HG03064 (cell line): ENCODE data around the gene ZSCAN29.
"Not testable (repeated sequence)": the region's sequence is repeated elsewhere in the genome, so short reads cannot be mapped to it uniquely, and the experiment has no call there.

Experiments used
- ATAC-seq: cut with Tn5 transposase; IDR thresholded peaks from one replicate; pipeline ENCODE4 v1.9.1; 2021; ENCODE audit warnings: low read depth; ENCODE audit not compliant: unreplicated experiment

The ZSCAN29 gene

DNA sequence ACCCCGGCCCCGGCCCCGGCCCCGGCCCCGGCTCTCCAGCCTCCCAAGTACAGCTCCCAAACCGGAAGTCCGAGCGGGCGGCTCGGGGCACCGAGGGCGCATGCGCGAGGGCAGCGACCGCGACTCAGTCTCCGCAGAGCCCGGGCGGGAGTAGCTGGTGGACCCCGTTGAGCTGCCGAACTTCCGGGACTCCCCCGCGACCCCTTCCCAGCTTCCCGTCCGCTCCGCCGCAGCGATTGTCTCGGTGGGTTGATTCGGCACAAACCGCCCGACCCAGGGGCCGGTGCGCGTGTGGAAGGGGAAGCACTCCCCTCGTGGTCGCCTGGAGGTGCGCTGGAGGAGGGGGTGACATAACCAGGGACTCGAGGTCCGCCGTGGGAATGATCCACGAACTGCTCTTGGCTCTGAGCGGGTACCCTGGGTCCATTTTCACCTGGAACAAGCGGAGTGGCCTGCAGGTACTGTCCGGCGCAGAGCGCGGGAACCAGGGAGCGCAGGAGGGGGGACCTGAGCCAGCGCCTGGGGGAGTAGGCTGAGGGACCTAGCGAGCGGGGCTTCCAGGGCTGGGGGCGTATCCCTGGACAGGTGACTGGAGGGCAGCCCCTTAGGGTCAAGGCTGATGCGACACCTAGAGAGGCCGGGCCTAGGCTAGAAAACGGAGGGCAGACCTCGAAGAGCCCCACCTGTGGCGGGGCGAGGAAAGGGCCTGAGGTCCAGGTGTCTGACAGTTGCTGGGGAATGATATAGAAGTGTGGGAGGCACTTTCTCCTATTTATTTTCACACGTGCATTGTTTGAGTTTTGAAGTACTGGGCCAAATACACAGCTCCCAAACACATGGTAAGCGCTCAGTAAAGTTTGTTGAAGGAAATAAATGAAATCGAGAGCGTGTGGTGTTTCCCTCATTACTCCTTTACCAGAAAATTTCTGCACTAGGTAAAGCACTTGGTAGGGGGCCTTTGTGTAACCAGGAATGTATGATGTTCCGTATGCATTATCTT, at the start of gene ZSCAN29, which contains the start of gene TUBGCP4:
ZSCAN29 (minus strand) TSS at position 69 of the 1,000 bp plus-strand sequence. CDS start 1,130 bp downstream, outside the sequence.
TUBGCP4 (plus strand) TSS at position 127 of the 1,000 bp plus-strand sequence; CDS start at position 381, 254 bp downstream.
- no peak for ATAC-seq

DNA sequence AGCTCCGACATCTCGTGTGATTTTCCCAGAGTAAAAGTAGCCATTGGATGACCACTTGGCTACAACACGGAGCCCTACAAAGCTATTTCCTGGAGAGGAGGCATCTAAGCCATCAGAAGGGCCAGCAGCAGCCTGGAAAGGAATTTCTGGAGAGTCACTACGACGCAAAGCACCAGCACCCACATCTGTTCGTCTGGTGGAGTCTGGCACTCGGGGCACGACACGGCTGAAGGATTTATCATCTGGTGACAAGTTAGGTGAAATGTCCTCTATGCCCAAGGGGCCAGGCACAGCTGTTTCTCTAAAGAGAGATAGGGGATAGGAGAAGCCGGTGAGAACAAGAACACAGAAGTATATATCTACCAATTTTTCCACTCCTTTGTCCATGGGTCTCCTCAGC, 49.6 kb upstream of the ZSCAN29 start:
- no peak for ATAC-seq

DNA sequence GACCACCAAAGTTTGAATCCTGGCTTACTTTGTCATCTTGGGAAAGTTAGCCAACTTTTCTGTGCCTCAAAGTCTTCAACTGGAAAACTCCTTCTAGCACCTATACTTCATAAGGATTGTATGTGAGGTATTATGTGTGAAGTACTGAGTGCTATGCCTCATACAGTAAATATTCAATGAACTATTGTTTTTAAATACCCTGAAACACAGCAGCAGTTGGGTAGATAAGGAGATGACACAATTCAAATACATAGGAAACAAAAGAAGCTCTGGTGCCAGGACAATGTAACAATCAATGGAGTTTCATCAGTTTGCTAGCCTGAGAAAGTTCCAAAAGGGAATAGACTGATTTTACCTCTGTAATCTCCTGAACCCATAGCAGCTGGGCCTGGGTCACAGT, 43.4 kb upstream of the ZSCAN29 start:
- ATAC-seq = no peak

DNA sequence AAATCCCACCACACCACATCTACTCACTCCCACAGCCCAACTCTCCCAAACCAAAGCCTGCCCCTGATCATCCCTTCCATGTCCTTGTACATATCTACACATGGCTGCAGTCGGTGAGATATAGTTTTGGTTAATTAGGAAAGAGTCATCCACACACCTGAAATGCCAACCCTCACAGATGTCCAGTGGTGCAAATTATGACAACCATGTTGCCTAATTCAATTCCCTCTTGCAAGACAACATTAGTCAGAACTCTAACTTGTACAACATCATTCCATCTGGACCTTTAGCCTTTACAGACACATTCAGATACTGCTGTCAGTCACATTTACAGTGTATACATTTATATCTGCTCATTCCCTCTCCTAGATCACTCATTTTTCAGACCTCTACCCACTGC, 41.3 kb upstream of the ZSCAN29 start:
- no peak for ATAC-seq

DNA sequence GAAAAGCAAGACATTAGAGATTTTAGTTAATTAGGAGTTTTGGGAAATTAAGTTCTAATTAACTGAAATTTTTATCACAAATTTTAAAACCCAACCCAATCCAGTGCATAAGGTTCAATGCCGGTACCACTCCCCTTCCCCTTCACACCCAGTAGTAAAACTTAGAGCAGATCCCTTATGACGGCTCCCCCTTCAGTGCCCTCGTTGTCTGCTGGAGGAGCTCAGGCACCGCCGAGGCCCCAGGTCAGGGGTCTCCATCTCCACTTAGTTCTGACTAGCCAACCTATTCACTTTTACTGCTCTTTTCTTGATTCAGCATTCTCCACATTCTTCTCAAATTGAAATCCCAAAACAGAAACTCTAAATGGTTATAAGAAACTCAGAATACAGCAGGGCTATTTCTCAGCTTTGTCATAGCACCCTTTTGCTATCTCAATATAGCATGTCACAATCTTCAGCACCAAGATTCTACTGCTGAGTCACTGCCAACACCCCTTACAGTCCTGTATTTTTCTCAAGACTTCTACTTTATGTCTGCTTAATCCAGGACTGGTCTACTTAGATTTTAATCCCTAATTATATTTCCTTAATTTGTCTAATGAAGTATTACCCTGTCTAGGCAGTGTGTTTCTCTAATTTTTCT, 39.9 kb upstream of the ZSCAN29 start:
- no peak for ATAC-seq

DNA sequence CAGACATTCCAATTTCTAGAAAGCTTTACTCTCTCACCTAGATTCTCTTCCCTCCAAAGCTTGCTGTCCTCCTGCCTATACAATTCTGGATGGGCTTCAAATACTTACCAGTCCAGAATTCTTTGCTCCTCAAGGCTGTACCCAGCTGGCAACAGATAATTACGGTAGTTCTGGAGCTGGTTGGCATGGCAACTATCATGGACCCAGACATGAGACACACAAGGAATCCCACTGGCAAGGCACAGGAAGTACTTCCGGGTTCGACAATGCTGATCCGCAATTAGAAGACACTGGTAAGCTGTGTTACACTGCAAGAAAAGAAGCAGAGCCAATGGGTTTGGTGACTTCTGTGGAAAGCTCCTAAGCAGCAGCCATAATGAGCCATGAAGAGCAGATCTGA, 37.9 kb upstream of the ZSCAN29 start:
- no peak for ATAC-seq

DNA sequence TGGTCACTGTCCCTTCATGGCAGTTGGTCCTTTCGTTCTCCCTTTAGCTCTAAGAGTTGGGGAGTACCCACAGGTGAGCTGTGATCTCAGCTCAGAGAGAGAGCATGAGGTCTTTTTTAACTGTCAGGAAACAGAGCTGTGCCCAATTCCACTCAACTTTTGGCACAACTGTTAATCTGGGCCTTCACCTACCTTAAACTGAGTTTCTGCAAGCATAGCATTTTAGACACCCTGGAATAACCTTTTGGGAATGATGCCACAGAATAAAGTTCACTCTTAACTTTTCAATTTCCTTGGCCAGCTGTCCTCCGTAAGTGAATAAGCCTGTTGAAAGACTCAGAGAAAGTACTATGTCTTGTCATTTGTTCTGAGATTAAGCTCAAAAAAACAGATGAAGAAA, 36.0 kb upstream of the ZSCAN29 start:
- no peak for ATAC-seq

DNA sequence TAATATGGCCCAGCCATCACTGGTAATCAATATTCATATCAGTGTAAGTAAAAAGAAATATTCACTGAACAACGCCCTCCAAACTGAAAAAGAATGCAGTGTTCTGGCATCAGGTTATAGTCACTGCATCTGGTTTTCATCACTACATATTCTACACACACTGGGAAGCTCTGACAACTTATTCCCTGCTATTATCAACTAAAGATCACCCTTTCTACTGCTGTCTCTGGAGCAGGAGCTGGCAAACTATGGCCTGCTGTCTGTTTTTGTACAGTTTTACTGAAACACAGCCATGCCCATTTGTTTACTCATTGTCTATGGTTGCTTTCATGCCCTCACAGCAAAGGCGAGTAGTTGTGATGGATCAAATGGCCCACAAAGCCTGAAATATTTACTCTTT, 35.3 kb upstream of the ZSCAN29 start:
- ATAC-seq = no peak

DNA sequence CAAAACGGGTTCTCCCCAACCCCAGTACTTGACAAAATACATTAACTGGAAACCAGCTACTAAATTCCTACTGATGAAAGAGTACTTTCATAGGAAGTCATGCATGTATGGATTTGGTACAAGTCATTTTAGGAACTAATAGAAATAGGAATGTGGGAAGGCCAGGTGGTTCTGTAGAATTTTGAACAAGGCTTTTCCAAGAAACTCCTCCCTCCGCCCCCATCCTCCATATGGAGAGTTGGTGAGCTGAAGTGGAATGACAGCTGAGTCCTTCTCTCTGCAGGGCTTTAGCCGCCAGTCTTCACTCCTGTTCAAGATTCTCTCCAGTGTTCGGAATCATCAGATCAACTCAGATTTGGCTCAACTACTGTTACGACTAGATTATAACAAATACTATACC, 33.3 kb upstream of the ZSCAN29 start:
- ATAC-seq = no peak

DNA sequence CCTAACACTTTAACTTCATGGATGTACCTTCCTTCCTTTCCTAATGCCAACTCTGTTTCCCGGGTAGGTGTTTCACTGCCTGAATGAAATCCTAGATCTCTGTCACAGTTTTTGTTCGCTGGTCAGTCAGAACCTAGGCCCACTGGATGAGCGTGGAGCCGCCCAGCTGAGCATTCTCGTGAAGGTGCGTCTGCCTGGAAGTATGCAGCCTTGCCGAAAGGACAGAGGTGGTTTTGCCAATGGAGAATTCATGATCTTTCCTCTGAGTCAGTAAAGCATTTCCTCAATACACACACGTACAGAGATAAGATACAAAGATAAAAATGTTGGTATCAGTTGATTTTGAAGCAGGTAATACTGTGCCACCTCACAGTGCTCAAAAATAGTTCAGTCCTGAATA, 32.8 kb upstream of the ZSCAN29 start:
- ATAC-seq = no peak

DNA sequence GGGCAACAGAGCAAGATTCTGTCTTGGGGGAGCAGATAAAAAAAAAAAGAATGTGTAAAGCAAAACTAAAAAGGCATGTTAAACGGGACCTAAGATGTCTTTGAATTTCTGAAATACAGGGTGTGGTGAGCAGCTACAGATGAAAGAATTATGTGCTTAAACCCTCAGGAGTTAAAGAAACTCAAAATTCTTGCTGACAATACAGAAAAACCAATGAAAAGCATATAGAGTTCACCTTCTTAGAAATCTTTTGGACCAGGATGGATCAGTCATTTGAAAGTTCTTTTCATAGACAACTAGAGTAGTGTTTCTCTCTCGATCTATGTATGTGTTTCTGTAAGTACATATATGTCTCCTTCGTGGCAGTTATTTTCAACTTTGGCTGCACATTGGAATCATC, 31.4 kb upstream of the ZSCAN29 start:
- ATAC-seq = no peak

DNA sequence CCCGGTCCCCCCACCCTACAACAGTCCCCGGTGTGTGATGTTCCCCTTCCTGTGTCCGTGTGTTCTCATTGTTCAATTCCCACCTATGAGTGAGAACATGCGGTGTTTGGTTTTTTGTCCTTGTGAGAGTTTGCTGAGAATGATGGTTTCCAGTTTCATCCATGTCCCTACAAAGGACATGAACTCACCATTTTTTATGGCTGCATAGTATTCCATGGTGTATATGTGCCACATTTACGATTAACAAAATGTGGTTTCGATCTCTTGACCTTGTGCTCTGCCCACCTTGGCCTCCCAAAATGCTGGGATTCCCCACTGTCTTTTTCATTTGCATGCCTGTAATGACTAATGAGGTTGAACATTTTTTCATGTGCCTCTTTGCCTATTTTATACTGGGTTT, 22.7 kb upstream of the ZSCAN29 start:
- ATAC-seq = not testable (repeated sequence)

DNA sequence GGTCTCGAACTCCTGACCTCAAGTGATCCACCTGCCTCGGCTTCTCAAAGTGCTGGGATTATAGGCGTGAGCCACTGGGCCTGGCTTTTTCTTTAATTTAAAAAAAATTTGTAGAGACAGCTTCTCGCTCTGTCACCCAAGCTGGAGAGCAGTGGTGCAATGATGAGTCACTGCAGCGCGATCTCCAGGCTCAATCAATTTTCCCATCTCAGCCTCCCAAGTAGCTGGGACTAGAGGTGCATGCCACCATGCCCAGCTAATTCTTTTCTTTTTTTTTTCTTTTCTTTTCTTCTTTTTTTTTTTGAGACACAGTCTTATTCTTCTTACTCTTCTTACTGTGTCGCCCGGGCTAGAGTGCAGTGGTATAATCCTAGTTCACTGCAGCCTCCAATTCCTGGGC, 19.9 kb upstream of the ZSCAN29 start:
- no peak for ATAC-seq

DNA sequence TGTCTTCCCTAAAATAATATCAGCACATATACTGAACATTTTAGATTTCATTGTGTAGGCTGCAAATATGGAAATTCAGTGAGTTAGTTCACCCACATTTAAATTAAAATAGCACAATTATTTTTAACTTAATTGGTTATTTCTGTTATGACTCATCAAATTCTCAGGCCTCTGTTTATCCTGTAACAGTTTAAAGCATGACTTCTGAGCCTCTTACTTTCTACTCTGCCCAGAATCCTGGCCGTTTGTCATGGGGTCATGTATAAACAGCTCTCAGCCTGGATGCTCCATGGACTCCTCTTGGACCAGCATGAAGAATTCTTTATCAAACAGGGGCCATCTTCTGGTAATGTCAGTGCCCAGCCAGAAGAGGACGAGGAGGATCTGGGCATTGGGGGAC, 12.2 kb upstream of the ZSCAN29 start:
- ATAC-seq = no peak

DNA sequence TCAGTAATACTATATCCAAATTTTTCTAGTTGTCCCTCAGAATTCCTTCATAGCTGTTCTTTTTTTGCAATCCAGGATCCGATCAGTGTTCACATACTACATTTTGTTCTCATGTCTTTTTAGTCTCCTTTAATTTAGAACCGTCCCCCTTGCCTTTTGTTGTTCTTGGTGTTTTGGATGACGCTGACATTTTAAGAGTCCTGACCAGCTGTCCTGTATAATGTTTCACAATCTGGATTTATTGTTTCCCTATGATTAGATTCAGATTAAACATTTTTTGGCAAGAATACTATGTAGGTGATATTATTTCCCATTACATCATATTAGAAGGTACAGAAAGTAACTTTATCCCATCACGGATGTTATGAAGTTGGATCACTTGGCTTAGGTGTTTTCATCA, 11.5 kb upstream of the ZSCAN29 start:
- no peak for ATAC-seq

DNA sequence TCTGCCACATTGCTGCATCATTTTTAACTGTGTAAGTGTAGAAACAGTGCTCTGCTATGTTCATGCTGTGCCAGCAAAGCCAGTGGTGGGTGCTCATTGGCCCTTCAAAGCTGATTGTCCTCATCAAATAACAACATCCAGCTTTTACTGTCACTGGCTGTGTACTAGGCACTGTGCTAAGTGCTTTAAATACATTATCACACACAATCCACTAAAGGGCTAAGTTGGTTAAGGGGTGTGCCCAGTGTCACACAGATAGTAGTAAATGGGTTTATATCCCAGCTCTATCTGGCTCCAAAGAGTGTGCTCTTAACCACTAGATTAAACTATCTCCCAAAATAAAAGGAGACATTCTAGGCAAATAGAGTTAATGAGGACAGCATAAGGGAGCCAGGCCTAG, 7.8 kb upstream of the ZSCAN29 start:
- no peak for ATAC-seq

DNA sequence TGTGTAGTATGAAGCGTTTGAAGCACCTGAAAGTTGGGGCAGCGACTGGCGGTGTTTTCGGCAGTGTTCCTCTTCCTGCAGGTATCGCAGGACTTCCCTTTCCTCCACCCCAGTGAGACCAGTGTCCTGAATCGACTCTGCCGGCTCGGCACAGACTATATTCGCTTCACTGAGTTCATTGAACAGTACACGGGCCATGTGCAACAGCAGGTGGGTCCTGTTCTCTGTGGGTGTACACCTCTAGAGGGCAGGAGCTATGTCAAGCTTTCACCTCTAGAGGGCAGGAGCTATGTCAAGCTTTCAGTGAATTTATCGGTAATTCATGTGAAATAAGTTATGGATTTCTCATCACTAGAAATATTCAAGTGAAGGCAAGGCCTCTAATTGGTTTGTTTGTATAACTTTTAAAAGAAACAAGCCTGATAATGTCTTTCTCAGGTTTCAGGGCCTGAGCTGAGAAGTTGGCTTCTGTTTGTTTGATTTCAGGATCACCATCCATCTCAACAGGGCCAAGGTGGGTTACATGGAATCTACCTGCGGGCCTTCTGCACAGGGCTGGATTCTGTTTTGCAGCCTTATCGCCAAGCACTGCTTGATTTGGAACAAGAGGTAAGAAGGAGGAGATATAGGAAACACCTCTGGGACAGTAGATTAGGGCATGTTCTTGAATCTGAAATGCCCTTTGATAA, 5.3 kb upstream of the ZSCAN29 start:
- ATAC-seq = no peak

DNA sequence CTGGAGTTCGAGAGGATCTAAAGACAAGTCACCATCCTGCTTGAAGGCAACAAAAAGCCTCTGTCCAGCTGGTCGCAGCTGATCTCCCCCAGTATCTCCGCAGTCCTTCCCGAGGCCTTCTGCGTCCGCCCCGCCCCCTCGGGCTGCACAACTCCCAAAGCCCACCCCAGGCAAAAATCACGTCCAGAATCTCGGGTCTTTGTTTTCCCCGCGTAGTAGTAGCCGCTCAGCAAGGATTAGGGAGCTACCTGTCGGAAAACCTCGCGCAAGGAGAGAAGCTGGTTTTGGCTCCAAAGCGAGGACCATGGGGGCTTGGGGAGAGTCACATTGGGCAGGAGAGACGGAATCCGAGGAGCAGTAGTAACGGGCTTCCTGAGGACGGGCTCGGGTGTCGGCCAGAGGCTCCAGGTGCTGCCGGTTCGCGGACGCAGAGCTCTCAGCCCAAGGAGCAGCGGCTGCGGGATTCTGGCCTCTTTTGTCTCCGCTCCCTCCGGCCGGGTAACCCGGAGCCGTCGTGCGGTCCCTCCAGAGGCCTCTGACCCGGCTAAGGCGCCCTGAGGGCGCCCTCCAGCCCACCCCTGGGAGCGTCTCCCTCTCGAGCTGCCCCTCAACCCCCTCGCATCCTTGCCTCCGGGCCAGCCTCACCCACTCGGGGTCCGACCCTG, 401 bp downstream of the ZSCAN29 start:
- no peak for ATAC-seq

DNA sequence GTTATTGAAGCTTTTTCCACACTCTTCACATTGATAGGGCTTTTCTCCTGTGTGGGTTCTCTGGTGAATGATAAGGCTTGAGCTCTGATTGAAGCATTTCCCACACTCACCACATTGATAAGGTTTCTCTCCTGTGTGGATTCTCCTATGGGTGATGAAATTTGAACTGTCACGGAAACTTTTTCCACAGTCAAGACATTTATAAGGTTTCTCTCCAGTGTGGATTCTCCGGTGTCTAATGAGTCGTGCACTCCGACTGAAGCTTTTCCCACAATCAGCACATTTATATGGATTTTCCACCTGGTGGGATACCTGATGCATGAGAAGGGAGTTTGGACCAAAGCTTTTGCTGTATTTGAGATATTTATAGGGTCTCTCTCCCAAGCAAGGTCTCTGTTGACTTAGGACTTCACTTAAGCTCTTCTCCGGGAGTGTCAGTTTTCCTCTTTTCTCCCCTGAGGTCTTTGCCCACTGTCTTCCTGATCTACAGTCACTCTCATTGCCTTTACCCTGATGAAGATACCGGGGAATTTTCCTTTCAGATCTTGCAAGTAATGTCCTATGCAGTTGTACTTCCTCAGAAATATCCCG, 9.4 kb downstream of the ZSCAN29 start:
- no peak for ATAC-seq

DNA sequence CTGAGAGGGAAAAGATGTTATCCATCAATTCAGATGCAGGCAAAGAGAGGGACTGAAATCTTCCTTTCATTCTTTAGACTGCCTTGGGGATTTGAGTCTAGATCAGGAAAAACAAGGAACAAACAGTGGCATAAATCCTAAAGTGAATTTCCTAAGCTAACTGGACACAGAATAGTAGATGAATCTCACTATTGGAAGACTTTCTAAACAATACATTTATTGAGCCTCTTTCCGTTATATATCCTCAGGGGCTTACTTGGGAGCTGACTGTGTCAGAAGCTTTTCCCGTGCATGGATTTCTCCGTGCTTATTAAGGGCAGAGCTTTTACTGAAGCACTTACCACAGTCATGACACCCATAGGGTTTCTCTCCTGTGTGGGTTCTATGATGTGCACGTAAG, 10.0 kb downstream of the ZSCAN29 start:
- ATAC-seq = no peak
